Esophagus squamous epithelium (tissue), 4 donors: ENCODE results near the gene ZG16.

Experiments used
- POLR2A ChIP-seq, 4 donors: fragments of 450-650 bp; IDR thresholded peaks; one replicate each; pipeline ENCODE4 v1.6.1; 2017; ENCODE audit warnings: antibody characterized with exemption in 4 of 4, mild to moderate bottlenecking in 4 of 4, moderate library complexity in 3 of 4
- TF ChIP-seq, protein P1 (sequence below), 6 experiments: fragments of 450-650 bp in 4 of 6; fragments of 200-600 bp in 2 of 6; sonication (generic) in 2 of 6; IDR thresholded peaks; one replicate each; pipeline ENCODE4 v1.5.1; 2016 to 2019; ENCODE audit warnings: antibody characterized with exemption in 6 of 6, mild to moderate bottlenecking in 4 of 6, moderate library complexity in 4 of 6

- TF ChIP-seq, protein P1, sequence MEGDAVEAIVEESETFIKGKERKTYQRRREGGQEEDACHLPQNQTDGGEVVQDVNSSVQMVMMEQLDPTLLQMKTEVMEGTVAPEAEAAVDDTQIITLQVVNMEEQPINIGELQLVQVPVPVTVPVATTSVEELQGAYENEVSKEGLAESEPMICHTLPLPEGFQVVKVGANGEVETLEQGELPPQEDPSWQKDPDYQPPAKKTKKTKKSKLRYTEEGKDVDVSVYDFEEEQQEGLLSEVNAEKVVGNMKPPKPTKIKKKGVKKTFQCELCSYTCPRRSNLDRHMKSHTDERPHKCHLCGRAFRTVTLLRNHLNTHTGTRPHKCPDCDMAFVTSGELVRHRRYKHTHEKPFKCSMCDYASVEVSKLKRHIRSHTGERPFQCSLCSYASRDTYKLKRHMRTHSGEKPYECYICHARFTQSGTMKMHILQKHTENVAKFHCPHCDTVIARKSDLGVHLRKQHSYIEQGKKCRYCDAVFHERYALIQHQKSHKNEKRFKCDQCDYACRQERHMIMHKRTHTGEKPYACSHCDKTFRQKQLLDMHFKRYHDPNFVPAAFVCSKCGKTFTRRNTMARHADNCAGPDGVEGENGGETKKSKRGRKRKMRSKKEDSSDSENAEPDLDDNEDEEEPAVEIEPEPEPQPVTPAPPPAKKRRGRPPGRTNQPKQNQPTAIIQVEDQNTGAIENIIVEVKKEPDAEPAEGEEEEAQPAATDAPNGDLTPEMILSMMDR (IDR thresholded peaks at IDR 0.05) = no peak
- no peak for TF ChIP-seq POLR2A (IDR thresholded peaks at IDR 0.05)
These were observed 28.1 kb downstream of the ZG16 start, which contains the start of gene MAZ for GRCh38 chr16:29806099-29806579.
